ENCODE measurements around the gene ZNF12. TPM values are rescaled to one million over a fixed set of nuclear protein-coding genes. Genes with fewer than 3 reads are reported as not detected.

The ZNF12 gene
- total RNA-seq, 1 donor from 2014 or later = 18.1 TPM

DNA sequence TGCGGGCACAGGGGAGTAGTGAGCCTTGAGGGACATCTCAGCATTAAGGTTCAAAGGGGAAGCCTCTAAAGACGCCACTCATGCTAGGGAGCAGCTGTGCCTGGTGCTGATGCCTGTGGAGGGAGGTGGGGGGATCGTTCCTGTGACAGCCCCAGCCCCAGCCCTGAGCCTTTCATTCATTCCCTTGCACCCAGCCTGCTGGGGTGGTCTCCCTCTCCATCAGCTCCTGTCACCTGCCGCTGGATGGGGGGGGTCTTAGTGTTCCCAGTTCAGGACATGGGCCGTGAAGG is 58.0 kb downstream of the ZNF12 start:
- TF ChIP-seq, protein P1, sequence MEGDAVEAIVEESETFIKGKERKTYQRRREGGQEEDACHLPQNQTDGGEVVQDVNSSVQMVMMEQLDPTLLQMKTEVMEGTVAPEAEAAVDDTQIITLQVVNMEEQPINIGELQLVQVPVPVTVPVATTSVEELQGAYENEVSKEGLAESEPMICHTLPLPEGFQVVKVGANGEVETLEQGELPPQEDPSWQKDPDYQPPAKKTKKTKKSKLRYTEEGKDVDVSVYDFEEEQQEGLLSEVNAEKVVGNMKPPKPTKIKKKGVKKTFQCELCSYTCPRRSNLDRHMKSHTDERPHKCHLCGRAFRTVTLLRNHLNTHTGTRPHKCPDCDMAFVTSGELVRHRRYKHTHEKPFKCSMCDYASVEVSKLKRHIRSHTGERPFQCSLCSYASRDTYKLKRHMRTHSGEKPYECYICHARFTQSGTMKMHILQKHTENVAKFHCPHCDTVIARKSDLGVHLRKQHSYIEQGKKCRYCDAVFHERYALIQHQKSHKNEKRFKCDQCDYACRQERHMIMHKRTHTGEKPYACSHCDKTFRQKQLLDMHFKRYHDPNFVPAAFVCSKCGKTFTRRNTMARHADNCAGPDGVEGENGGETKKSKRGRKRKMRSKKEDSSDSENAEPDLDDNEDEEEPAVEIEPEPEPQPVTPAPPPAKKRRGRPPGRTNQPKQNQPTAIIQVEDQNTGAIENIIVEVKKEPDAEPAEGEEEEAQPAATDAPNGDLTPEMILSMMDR (IDR thresholded peaks at IDR 0.05) = no peak
- no peak overlapping the region for H3K27ac Mint-ChIP-seq (ENCODE audit: unreplicated experiment)
- no peaks in the 10 kb centered on the region for H3K9me3 Mint-ChIP-seq (ENCODE audit: low read depth)
- no peaks in the 10 kb centered on the region for H3K27me3 Mint-ChIP-seq (ENCODE audit: low read depth)
- DNase-seq (ENCODE audit: low spot score) = peak; percentile 61
- no peak overlapping the region for H3K4me3 Mint-ChIP-seq (ENCODE audit: unreplicated experiment)
- no peaks in the 10 kb centered on the region for H3K4me1 Mint-ChIP-seq (ENCODE audit: low read depth)
- peaks cover 11% of the 10 kb centered on the region for H3K36me3 Mint-ChIP-seq (ENCODE audit: low read depth)

DNA sequence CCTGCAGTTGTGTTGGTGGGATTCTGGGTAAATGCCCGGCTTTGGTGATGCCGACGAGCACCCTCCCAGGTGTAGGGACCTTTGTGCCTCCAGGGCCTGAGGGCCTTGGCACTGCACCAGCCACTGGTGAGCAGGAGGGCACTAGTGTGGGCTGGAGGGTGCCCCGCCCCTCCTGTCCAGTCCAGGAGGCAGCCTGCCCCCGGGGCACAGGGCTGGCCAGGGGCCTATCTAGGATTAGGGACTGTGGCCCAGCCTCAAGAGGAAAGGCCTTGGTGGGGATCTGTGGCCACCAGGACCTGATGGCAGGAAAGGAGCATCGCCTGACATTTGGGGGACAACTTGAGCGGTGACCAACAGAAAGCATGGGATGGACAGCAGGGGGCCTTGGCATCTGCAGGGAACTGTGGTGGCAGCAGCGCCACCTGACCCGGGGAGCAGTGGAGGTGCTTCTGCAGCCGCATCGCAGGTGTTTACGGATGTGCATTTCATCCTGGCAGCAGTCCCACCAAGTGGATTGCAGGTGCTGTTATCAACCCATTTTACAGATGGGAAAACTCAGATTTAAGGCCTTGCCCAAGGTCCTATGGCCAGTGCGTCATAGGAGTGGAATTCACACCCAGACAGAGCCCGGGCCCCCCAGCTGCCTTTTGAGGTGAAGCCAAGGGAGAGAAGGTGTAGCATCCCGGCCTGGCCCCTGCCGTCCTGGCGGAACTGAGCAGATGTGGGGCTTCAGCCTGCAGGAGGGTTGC is 58.5 kb downstream of the ZNF12 start:
- no peaks in the 10 kb centered on the region for H3K27me3 Mint-ChIP-seq (ENCODE audit: low read depth)
- H3K4me3 Mint-ChIP-seq (ENCODE audit: unreplicated experiment) = no peak overlapping the region
- H3K4me1 Mint-ChIP-seq (ENCODE audit: low read depth) = no peaks in the 10 kb centered on the region
- DNase-seq (ENCODE audit: low spot score) = no peak
- TF ChIP-seq, protein P1 (IDR thresholded peaks at IDR 0.05) = no peak
- no peak overlapping the region for H3K27ac Mint-ChIP-seq (ENCODE audit: unreplicated experiment)
- peaks cover 11% of the 10 kb centered on the region for H3K36me3 Mint-ChIP-seq (ENCODE audit: low read depth)
- H3K9me3 Mint-ChIP-seq (ENCODE audit: low read depth) = no peaks in the 10 kb centered on the region

DNA sequence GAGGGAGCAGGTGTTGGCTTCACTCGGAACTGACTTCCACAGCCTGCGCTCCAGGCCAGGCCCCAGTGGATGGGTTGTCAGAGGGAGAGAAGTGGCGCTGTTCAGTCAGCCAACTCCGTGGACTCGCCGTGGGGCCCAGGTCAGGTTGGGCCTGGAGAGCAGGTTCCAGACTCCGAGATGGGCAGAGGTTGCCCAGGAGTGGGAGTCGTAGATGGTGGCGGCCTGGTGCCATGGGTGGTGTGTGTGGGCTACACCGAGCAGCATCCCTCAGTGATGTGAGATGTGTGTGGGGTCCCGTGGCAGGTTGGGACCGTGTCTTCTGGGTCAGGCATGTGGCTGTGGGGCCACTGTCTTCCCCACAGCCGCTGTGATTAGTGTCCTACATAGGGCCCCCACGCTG is 59.2 kb downstream of the ZNF12 start:
- no peaks in the 10 kb centered on the region for H3K27me3 Mint-ChIP-seq (ENCODE audit: low read depth)

DNA sequence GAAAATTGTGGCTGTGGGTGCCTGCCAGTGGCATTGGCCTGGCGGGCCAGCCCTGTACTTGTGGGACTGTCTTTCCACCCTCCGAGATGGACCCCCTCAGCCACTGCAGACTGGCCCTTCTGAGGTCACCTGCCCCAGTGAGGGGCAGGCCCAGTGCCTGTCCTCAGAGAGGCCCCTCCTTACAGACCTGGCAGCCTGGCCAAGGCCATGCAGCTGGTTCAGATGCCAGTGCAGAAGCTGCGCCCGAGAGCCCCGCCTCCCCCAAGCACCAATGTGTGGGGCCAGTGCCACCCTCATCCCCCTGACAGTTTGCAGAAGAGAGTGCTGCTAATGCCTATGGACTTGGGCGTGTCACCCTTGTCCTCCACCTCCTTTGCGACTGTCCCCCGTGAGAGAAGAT is 59.7 kb downstream of the ZNF12 start:
- Mint-ChIP-seq H3K27me3 (ENCODE audit: low read depth) (no peaks in the 10 kb centered on the region), H3K9me3 (ENCODE audit: low read depth) (no peaks in the 10 kb centered on the region), H3K36me3 (ENCODE audit: low read depth) (peaks cover 13% of the 10 kb centered on the region), H3K4me3 (ENCODE audit: unreplicated experiment) (no peak overlapping the region), H3K27ac (ENCODE audit: unreplicated experiment) (no peak overlapping the region), H3K4me1 (ENCODE audit: low read depth) (no peaks in the 10 kb centered on the region)
- TF ChIP-seq, protein P1 (IDR thresholded peaks at IDR 0.05) = no peak
- DNase-seq (ENCODE audit: low spot score) = no peak

More for the DNA sequence above, 59.2 kb downstream of the ZNF12 start:
- Mint-ChIP-seq H3K36me3 (ENCODE audit: low read depth) (peaks cover 13% of the 10 kb centered on the region), H3K9me3 (ENCODE audit: low read depth) (no peaks in the 10 kb centered on the region), H3K4me1 (ENCODE audit: low read depth) (no peaks in the 10 kb centered on the region), H3K27ac (ENCODE audit: unreplicated experiment) (no peak overlapping the region), H3K4me3 (ENCODE audit: unreplicated experiment) (no peak overlapping the region)
- TF ChIP-seq, protein P1 (IDR thresholded peaks at IDR 0.05) = no peak
- no peak for DNase-seq (ENCODE audit: low spot score)

DNA sequence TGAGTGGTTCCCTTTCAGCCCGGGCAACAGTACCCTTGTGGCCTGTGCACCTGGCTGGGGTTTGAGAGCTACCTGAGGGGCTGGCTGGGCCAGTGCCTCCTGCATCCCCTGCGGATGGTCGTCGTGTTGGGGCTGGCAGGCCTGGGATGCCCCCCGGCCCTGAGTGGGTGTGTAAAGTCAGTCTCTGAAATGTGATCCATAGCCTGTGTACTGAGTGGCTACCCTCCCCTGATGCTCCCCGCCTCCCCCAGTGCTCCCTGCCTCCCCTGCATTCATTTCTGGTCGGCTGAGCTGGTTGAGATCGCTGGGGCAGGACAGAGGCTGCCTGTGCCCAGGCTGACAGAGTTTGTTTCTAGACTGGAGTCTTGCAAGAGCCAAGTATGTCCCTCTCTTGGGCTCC is 60.3 kb downstream of the ZNF12 start:
- TF ChIP-seq, protein P1 (IDR thresholded peaks at IDR 0.05) = no peak
- Mint-ChIP-seq H3K36me3 (ENCODE audit: low read depth) (peaks cover 18% of the 10 kb centered on the region), H3K4me1 (ENCODE audit: low read depth) (no peaks in the 10 kb centered on the region), H3K27me3 (ENCODE audit: low read depth) (no peaks in the 10 kb centered on the region), H3K4me3 (ENCODE audit: unreplicated experiment) (no peak overlapping the region), H3K9me3 (ENCODE audit: low read depth) (no peaks in the 10 kb centered on the region), H3K27ac (ENCODE audit: unreplicated experiment) (no peak overlapping the region)
- DNase-seq (ENCODE audit: low spot score) = no peak
